Gastrocnemius medialis (tissue), 4 donors: ENCODE results near the gene PELI1. TPM values are rescaled to one million over a fixed set of nuclear protein-coding genes. Genes with fewer than 3 reads are reported as not detected.

Source experiments
- ATAC-seq, 2 donors: fragments of 150-250 bp; one replicate each; pipeline ENCODE4 v1.9.1; 2016
- DNase-seq, 2 donors: peaks; one replicate each; pipeline ENCODE4 v3.0.0-alpha.2; 2019
- H3K27ac ChIP-seq, 4 donors: fragments of 200-600 bp; sonication (generic); 1 replicate in 1 of 4; 2 replicates in 3 of 4; pipeline ENCODE4 v1.5.1; 2016 to 2018; ENCODE audit warnings: mild to moderate bottlenecking in 2 of 4, moderate library complexity in 1 of 4
- H3K27me3 ChIP-seq, 3 donors: fragments of 200-600 bp; sonication (generic) in 2 of 3; 1 replicate in 1 of 3; 2 replicates in 2 of 3; pipeline versions ENCODE4 v1.5.1 to v1.6.0; 2016 to 2019; ENCODE audit warnings: mild to moderate bottlenecking in 1 of 3, moderate library complexity in 1 of 3
- H3K36me3 ChIP-seq, 2 donors: fragments of 200-600 bp; sonication (generic) in 1 of 2; one replicate each; pipeline ENCODE4 v1.5.1; 2017 to 2018
- H3K4me1 ChIP-seq, 2 donors: fragments of 200-600 bp; sonication (generic) in 1 of 2; one replicate each; pipeline ENCODE4 v1.5.1; 2016 to 2017; ENCODE audit warnings: mild to moderate bottlenecking in 2 of 2
- H3K4me3 ChIP-seq, 4 donors: fragments of 200-600 bp; sonication (generic) in 3 of 4; 1 replicate in 1 of 4; 2 replicates in 3 of 4; pipeline ENCODE4 v1.5.1; 2016 to 2019; ENCODE audit warnings: mild to moderate bottlenecking in 2 of 4
- H3K9me3 ChIP-seq, 3 donors: fragments of 200-600 bp; sonication (generic) in 2 of 3; 1 replicate in 1 of 3; 2 replicates in 2 of 3; pipeline ENCODE4 v1.5.1; 2016 to 2019
- CTCF ChIP-seq, 5 experiments: fragments of 450-650 bp in 3 of 5; fragments of 200-600 bp in 2 of 5; sonication (generic) in 2 of 5; IDR thresholded peaks in 4 of 5; conservative IDR thresholded peaks in 1 of 5; 1 replicate in 4 of 5; 2 replicates in 1 of 5; pipeline ENCODE4 v1.5.1; 2016 to 2019; ENCODE audit warnings: antibody characterized with exemption in 5 of 5, mild to moderate bottlenecking in 3 of 5, moderate library complexity in 3 of 5
- POLR2A ChIP-seq, 2 donors: fragments of 450-650 bp; IDR thresholded peaks; one replicate each; pipeline ENCODE4 v1.6.1; 2017; ENCODE audit warnings: antibody characterized with exemption in 2 of 2, mild to moderate bottlenecking in 2 of 2, moderate library complexity in 2 of 2
- in situ Hi-C, 4 donors: fragments of 200-750 bp; cut with MboI; loops; one replicate each; pipeline versions ENCODE4 v1.15.0 to v1.8.0; 2017; ENCODE audit warnings: low sequenced_read_pairs in 4 of 4
- intact Hi-C: fragments of 100-400 bp; cut with DNase I; formaldehyde crosslinking; loops from one replicate; pipeline ENCODE4 v1.15.1; 2023; ENCODE audit warnings: low total_unique reads
- total RNA-seq, 4 donors: library from RNA; depleted of rRNA; stranded (reverse); fragments of >200 nt; gene quantifications; one replicate each; pipeline versions ENCODE4 v1.1.0 to v1.2.3, GENCODE V29; 2016

PELI1 gene
- total RNA-seq, 4 donors from 2014 or later: 3.7 to 7.5 (median 5.9) TPM

GRCh38 chr2:64124168-64124567, 20.1 kb downstream of the PELI1 start:
- H3K4me3 ChIP-seq: no peak overlapping the region
- H3K27me3 ChIP-seq: no peaks in the 10 kb centered on the region
- no peaks in the 10 kb centered on the region for H3K9me3 ChIP-seq
- TF ChIP-seq CTCF (IDR thresholded peaks at IDR 0.05 in 4 of 5, conservative IDR thresholded peaks at IDR 0.05 in 1 of 5): no peak
- TF ChIP-seq POLR2A (IDR thresholded peaks at IDR 0.05): no peak
- H3K27ac ChIP-seq: no peak overlapping the region
- H3K4me1 ChIP-seq: peaks cover 0 to 19% of the 10 kb centered on the region in 2 donors
- in situ Hi-C loops (no loop called here), intact Hi-C loops (no loop called here)
- no peaks in the 10 kb centered on the region for H3K36me3 ChIP-seq
- DNase-seq: no peak
- ATAC-seq: no peak

- intact Hi-C loops: no loop called here
- ATAC-seq (no peak), DNase-seq (no peak)
- TF ChIP-seq CTCF (IDR thresholded peaks at IDR 0.05 in 4 of 5, conservative IDR thresholded peaks at IDR 0.05 in 1 of 5) (no peak), POLR2A (IDR thresholded peaks at IDR 0.05) (no peak)
- in situ Hi-C loops: no loop called here
- Histone ChIP-seq H3K36me3 (no peaks in the 10 kb centered on the region), H3K27ac (no peak overlapping the region), H3K4me3 (no peak overlapping the region), H3K27me3 (no peaks in the 10 kb centered on the region), H3K9me3 (no peaks in the 10 kb centered on the region), H3K4me1 (peaks cover 0 to 24% of the 10 kb centered on the region in 2 donors)
Observed at GRCh38 chr2:64123740-64124139, 20.5 kb downstream of the PELI1 start.

GRCh38 chr2:64122358-64122757, 21.9 kb downstream of the PELI1 start:
- Histone ChIP-seq H3K27me3 (no peaks in the 10 kb centered on the region), H3K9me3 (no peaks in the 10 kb centered on the region), H3K4me3 (no peak overlapping the region), H3K27ac (no peak overlapping the region), H3K36me3 (no peaks in the 10 kb centered on the region), H3K4me1 (peaks cover 4 to 25% of the 10 kb centered on the region in 2 donors)
- ATAC-seq: no peak
- in situ Hi-C loops (no loop called here), intact Hi-C loops (no loop called here)
- no peak for DNase-seq
- no peak for TF ChIP-seq POLR2A (IDR thresholded peaks at IDR 0.05)
- no peak for TF ChIP-seq CTCF (IDR thresholded peaks at IDR 0.05 in 4 of 5, conservative IDR thresholded peaks at IDR 0.05 in 1 of 5)

GRCh38 chr2:64120928-64121327, 23.3 kb downstream of the PELI1 start:
- Histone ChIP-seq H3K36me3 (no peaks in the 10 kb centered on the region), H3K4me1 (peaks cover 7 to 39% of the 10 kb centered on the region in 2 donors), H3K27me3 (no peaks in the 10 kb centered on the region), H3K27ac (no peak overlapping the region), H3K9me3 (no peaks in the 10 kb centered on the region), H3K4me3 (no peak overlapping the region)
- intact Hi-C loops: no loop called here
- ATAC-seq (no peak), DNase-seq (no peak)
- in situ Hi-C loops: no loop called here
- no peak for TF ChIP-seq CTCF (IDR thresholded peaks at IDR 0.05 in 4 of 5, conservative IDR thresholded peaks at IDR 0.05 in 1 of 5)
- no peak for TF ChIP-seq POLR2A (IDR thresholded peaks at IDR 0.05)

- Histone ChIP-seq H3K9me3 (no peaks in the 10 kb centered on the region), H3K36me3 (no peaks in the 10 kb centered on the region), H3K27ac (no peak overlapping the region), H3K27me3 (no peaks in the 10 kb centered on the region), H3K4me3 (no peak overlapping the region), H3K4me1 (peaks cover 7 to 47% of the 10 kb centered on the region in 2 donors)
- TF ChIP-seq CTCF (IDR thresholded peaks at IDR 0.05 in 4 of 5, conservative IDR thresholded peaks at IDR 0.05 in 1 of 5): no peak
- no peak for TF ChIP-seq POLR2A (IDR thresholded peaks at IDR 0.05)
- DNase-seq (no peak), ATAC-seq (no peak)
- in situ Hi-C loops (no loop called here), intact Hi-C loops (no loop called here)
Observed at GRCh38 chr2:64120008-64120407, 24.2 kb downstream of the PELI1 start.
